OCI-LY7 (cell line): Measurements from ENCODE around the gene RRP1B.

ENCODE experiments used
- CTCF ChIP-seq: fragments of 200-600 bp; sonication (generic); conservative IDR thresholded peaks from 2 replicates; pipeline ENCODE4 v1.5.1; 2014; ENCODE audit warnings: mild to moderate bottlenecking, antibody characterized with exemption, low read length, moderate library complexity, mixed read lengths
- EZH2phosphoT487 ChIP-seq: fragments of 200-600 bp; sonication (generic); IDR thresholded peaks from 2 replicates; pipeline ENCODE4 v1.6.1; 2018; ENCODE audit warnings: low read depth, borderline replicate concordance, mild to moderate bottlenecking, mixed run types, antibody characterized with exemption, low read length, moderate library complexity, mixed read lengths

DNA sequence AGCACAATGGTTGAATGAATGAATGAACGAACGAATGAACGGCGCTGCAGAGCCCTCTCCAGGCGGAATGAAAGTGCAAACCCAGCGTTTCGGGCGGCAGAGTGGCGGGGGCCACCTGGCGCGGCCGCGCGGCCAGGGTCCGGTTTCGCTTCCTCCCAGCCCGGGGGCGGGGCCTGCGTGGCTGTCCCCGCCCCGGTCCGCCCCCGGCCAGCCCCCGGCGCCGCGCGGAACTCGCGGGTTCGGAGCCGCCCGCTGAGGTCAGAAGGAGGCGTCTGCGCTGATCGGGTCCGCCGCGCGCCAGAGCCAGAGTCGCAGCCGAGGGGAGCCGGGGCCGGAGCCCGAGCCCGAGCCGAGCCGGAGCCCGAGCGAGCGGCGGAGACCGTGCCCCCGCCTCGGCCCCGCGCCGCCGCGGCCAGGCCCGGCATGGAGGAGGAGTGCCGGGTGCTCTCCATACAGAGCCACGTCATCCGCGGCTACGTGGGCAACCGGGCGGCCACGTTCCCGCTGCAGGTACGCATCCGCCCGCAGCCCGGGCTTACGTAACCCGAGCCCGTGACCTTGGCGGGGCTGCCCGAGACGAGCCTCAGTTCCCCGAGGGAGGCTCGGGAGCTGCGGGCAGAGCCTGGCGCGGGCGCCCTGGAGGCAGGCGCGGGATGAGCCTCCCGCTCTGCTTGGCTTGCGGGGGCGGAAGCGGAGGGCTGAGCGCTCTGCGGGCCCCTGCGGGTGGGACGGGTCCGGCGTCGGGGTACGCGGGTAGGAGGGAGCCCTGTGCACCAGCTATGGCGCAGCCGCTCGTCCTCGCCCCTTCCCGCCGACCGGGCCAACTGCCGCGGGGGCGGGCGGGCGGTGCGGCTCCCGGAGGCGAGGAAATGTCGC, 59.8 kb downstream of the RRP1B start, which contains the start of gene PDXK:
- TF ChIP-seq CTCF (peak; percentile 59), EZH2phosphoT487 (no peak)
